ENCODE results near the gene PON1. TPM values are rescaled to one million over a fixed set of nuclear protein-coding genes. Genes with fewer than 3 reads are reported as not detected.

The PON1 gene
- total RNA-seq, 2 donors from 2014 or later = 0.78 TPM; not detected in 1

- no peak for DNase-seq
- intact Hi-C loops (cut with DNase I) = no loop called here
- no peak overlapping the region for H3K27ac ChIP-seq
- WGBS, 2 donors = 83 to 96% methylated on average over 2 of the region's 2 CpGs
- no peak for ATAC-seq
- H3K9me3 ChIP-seq = no peaks in the 10 kb centered on the region
- no peaks in the 10 kb centered on the region for H3K4me1 ChIP-seq
- H3K4me3 ChIP-seq = no peak overlapping the region
- no peak for TF ChIP-seq POLR2A (IDR thresholded peaks at IDR 0.05)
- TF ChIP-seq CTCF (IDR thresholded peaks at IDR 0.05) = no peak
- H3K27me3 ChIP-seq = no peaks in the 10 kb centered on the region
- H3K36me3 ChIP-seq (replicated peaks in 1 of 2; ENCODE audit: insufficient read depth in 1 of 2, low read depth in 2 of 2) = no peaks in the 10 kb centered on the region
Observed at GRCh38 chr7:95265634-95266033, 58.7 kb downstream of the PON1 start.

- ATAC-seq (no peak), DNase-seq (no peak)
- Histone ChIP-seq H3K4me3 (no peak overlapping the region), H3K36me3 (replicated peaks in 1 of 2; ENCODE audit: insufficient read depth in 1 of 2, low read depth in 2 of 2) (no peaks in the 10 kb centered on the region), H3K27ac (no peak overlapping the region), H3K4me1 (no peaks in the 10 kb centered on the region), H3K27me3 (no peaks in the 10 kb centered on the region), H3K9me3 (no peaks in the 10 kb centered on the region)
- intact Hi-C loops (cut with DNase I) = no loop called here
- WGBS, 2 donors = 89 to 91% methylated on average over 6 of the region's 6 CpGs
- no peak for TF ChIP-seq POLR2A (IDR thresholded peaks at IDR 0.05)
- TF ChIP-seq CTCF (IDR thresholded peaks at IDR 0.05) = no peak
Observed at GRCh38 chr7:95264363-95264891, 59.9 kb downstream of the PON1 start.

- H3K4me1 ChIP-seq = no peaks in the 10 kb centered on the region
- no peak for ATAC-seq
- H3K9me3 ChIP-seq = no peaks in the 10 kb centered on the region
- intact Hi-C loops (cut with DNase I) = no loop called here
- H3K4me3 ChIP-seq = no peak overlapping the region
- H3K36me3 ChIP-seq (replicated peaks in 1 of 2; ENCODE audit: insufficient read depth in 1 of 2, low read depth in 2 of 2) = no peaks in the 10 kb centered on the region
- H3K27ac ChIP-seq = no peak overlapping the region
- no peaks in the 10 kb centered on the region for H3K27me3 ChIP-seq
- TF ChIP-seq CTCF (IDR thresholded peaks at IDR 0.05) = no peak
- no peak for TF ChIP-seq POLR2A (IDR thresholded peaks at IDR 0.05)
- 91 to 94% methylated on average over 4 of the region's 4 CpGs for WGBS, 2 donors
- no peak for DNase-seq
Observed at GRCh38 chr7:95263785-95264362, 60.5 kb downstream of the PON1 start.

- Histone ChIP-seq H3K4me3 (no peak overlapping the region), H3K9me3 (no peaks in the 10 kb centered on the region), H3K36me3 (replicated peaks in 1 of 2; ENCODE audit: insufficient read depth in 1 of 2, low read depth in 2 of 2) (no peaks in the 10 kb centered on the region), H3K27me3 (no peaks in the 10 kb centered on the region), H3K4me1 (no peaks in the 10 kb centered on the region), H3K27ac (no peak overlapping the region)
- DNase-seq (no peak), ATAC-seq (no peak)
- 93 to 94% methylated on average over 2 of the region's 2 CpGs for WGBS, 2 donors
- intact Hi-C loops (cut with DNase I) = no loop called here
- TF ChIP-seq POLR2A (IDR thresholded peaks at IDR 0.05) = no peak
- no peak for TF ChIP-seq CTCF (IDR thresholded peaks at IDR 0.05)
Observed at GRCh38 chr7:95262875-95263274, 61.5 kb downstream of the PON1 start.

GRCh38 chr7:95261895-95262415, 62.4 kb downstream of the PON1 start:
- ATAC-seq (no peak), DNase-seq (no peak)
- no peaks in the 10 kb centered on the region for H3K36me3 ChIP-seq (replicated peaks in 1 of 2; ENCODE audit: insufficient read depth in 1 of 2, low read depth in 2 of 2)
- H3K9me3 ChIP-seq = no peaks in the 10 kb centered on the region
- no peak overlapping the region for H3K4me3 ChIP-seq
- H3K27me3 ChIP-seq = no peaks in the 10 kb centered on the region
- TF ChIP-seq POLR2A (IDR thresholded peaks at IDR 0.05) (no peak), CTCF (IDR thresholded peaks at IDR 0.05) (no peak)
- no peak overlapping the region for H3K27ac ChIP-seq
- intact Hi-C loops (cut with DNase I) = no loop called here
- no peaks in the 10 kb centered on the region for H3K4me1 ChIP-seq
